Endodermal cell (in vitro differentiated cells): Measurements from ENCODE around the gene TMTC2. TPM values are rescaled to one million over a fixed set of nuclear protein-coding genes. Genes with fewer than 3 reads are reported as not detected.

Source experiments
- DNase-seq: peaks from one replicate; pipeline ENCODE4 v3.0.0-alpha.2; 2017
- H3K27ac ChIP-seq: 2 replicates; pipeline ENCODE4 v1.5.1; 2013; ENCODE audit warnings: mild to moderate bottlenecking, low read depth, low read length, moderate library complexity
- H3K27me3 ChIP-seq: 2 replicates; pipeline ENCODE4 v1.6.1; 2013; ENCODE audit warnings: mild to moderate bottlenecking, low read length, moderate library complexity; ENCODE audit not compliant: insufficient read depth, control insufficient read depth, poor library complexity, severe bottlenecking
- H3K36me3 ChIP-seq: 2 replicates; pipeline ENCODE4 v1.7.0; 2013; ENCODE audit warnings: mild to moderate bottlenecking, low read length, moderate library complexity; ENCODE audit not compliant: control insufficient read depth, insufficient read depth
- H3K4me1 ChIP-seq: one replicate; pipeline ENCODE4 v1.7.0; 2013; ENCODE audit warnings: low read length; ENCODE audit not compliant: control insufficient read depth, insufficient read depth
- H3K4me3 ChIP-seq: 2 replicates; pipeline ENCODE4 v1.5.1; 2013; ENCODE audit warnings: mild to moderate bottlenecking, low read length, moderate library complexity
- H3K9ac ChIP-seq: 2 replicates; pipeline ENCODE4 v1.6.1; 2013; ENCODE audit warnings: mild to moderate bottlenecking, low read length, moderate library complexity; ENCODE audit not compliant: poor library complexity, severe bottlenecking; ENCODE audit errors: extremely low read depth
- H3K9me3 ChIP-seq: 2 replicates; pipeline ENCODE4 v1.6.1; 2013; ENCODE audit warnings: mild to moderate bottlenecking, low read length, moderate library complexity; ENCODE audit not compliant: control insufficient read depth
- H3K27ac Mint-ChIP-seq: 2 replicates; pipeline ENCODE4 v1.8.0; 2020; ENCODE audit warnings: mixed read lengths
- H3K27me3 Mint-ChIP-seq: 2 replicates; pipeline ENCODE4 v1.8.0; 2021; ENCODE audit warnings: mild to moderate bottlenecking, mixed read lengths; ENCODE audit not compliant: insufficient read depth
- H3K36me3 Mint-ChIP-seq: 2 replicates; pipeline ENCODE4 v1.8.0; 2020; ENCODE audit warnings: low read depth, mixed read lengths
- H3K4me1 Mint-ChIP-seq: 2 replicates; pipeline ENCODE4 v1.8.0; 2020; ENCODE audit warnings: mixed read lengths
- H3K4me3 Mint-ChIP-seq: 2 replicates; pipeline ENCODE4 v1.8.0; 2020; ENCODE audit warnings: mild to moderate bottlenecking, moderate library complexity, mixed read lengths
- H3K9me3 Mint-ChIP-seq: 2 replicates; pipeline ENCODE4 v1.8.0; 2020; ENCODE audit warnings: mild to moderate bottlenecking, mixed read lengths
- CTCF ChIP-seq: fragments of 200-600 bp; sonication (generic); conservative IDR thresholded peaks from 2 replicates; pipeline ENCODE4 v1.5.0; 2021; ENCODE audit warnings: antibody characterized with exemption, mild to moderate bottlenecking
- WGBS, 2 experiments: methylation state at CpG; one replicate each; pipeline versions ENCODE4 v1.1.5 to v1.1.7; 2013; ENCODE audit warnings: missing lambda C conversion rate in 2 of 2, mixed read lengths in 1 of 2; ENCODE audit not compliant: insufficient coverage in 1 of 2, insufficient read length in 1 of 2; 5-methylcytosine and 5-hydroxymethylcytosine counted together
- total RNA-seq, 2 donors: library from RNA; stranded (reverse); fragmentation: NEBNext Ultra II Directional in 1 of 2; extraction: Animal tissue kit (Norgen Biotek cat#: 25700) in 1 of 2; gene quantifications; 2 replicates in 1 of 2; 3 replicates in 1 of 2; pipeline ENCODE4 v1.2.1, GENCODE V29; 2021

TMTC2 gene
- total RNA-seq, 2 donors from 2014 or later: 7.2 to 10.8 TPM

- Histone ChIP-seq H3K4me1 (no peaks in the 10 kb centered on the region), H3K27me3 (peaks cover 11% of the 10 kb centered on the region), H3K9ac (no peak overlapping the region), H3K4me3 (no peak overlapping the region), H3K9me3 (no peaks in the 10 kb centered on the region), H3K36me3 (no peaks in the 10 kb centered on the region), H3K27ac (no peak overlapping the region)
- H3K27ac Mint-ChIP-seq: no peak overlapping the region
- peaks cover 56% of the 10 kb centered on the region for H3K27me3 Mint-ChIP-seq
- H3K9me3 Mint-ChIP-seq: peaks cover 1% of the 10 kb centered on the region
- no peak for TF ChIP-seq CTCF
- no peak for DNase-seq
- H3K36me3 Mint-ChIP-seq: peaks cover 13% of the 10 kb centered on the region
- H3K4me1 Mint-ChIP-seq: peaks cover 3% of the 10 kb centered on the region
- H3K4me3 Mint-ChIP-seq: no peak overlapping the region
- 80 to 87% methylated on average over 3 of the region's 3 CpGs for WGBS, 2 experiments
These were observed 162.1 kb downstream of the TMTC2 start for GRCh38 chr12:82848845-82849244.

- peaks cover 1% of the 10 kb centered on the region for H3K4me1 ChIP-seq
- no peaks in the 10 kb centered on the region for H3K9me3 ChIP-seq
- DNase-seq: no peak
- Mint-ChIP-seq H3K4me1 (peaks cover 12% of the 10 kb centered on the region), H3K27me3 (peaks cover 31% of the 10 kb centered on the region), H3K4me3 (no peak overlapping the region), H3K36me3 (peaks cover 14% of the 10 kb centered on the region), H3K27ac (no peak overlapping the region), H3K9me3 (peaks cover 1% of the 10 kb centered on the region)
- no peak overlapping the region for H3K4me3 ChIP-seq
- WGBS, 2 experiments: 100% methylated on average over 1 of the region's 1 CpG
- TF ChIP-seq CTCF: no peak
- H3K36me3 ChIP-seq: no peaks in the 10 kb centered on the region
- H3K27ac ChIP-seq: no peak overlapping the region
- peaks cover 11% of the 10 kb centered on the region for H3K27me3 ChIP-seq
- no peak overlapping the region for H3K9ac ChIP-seq
These were observed 165.8 kb downstream of the TMTC2 start for GRCh38 chr12:82852529-82852928.

GRCh38 chr12:82855872-82856271, 169.2 kb downstream of the TMTC2 start:
- no peak overlapping the region for H3K4me3 ChIP-seq
- H3K36me3 Mint-ChIP-seq: peaks cover 7% of the 10 kb centered on the region

More at GRCh38 chr12:82855872-82856271, 169.2 kb downstream of the TMTC2 start:
- peaks cover 6% of the 10 kb centered on the region for H3K4me1 ChIP-seq
- no peak overlapping the region for H3K9ac ChIP-seq
- DNase-seq: no peak
- H3K9me3 Mint-ChIP-seq: no peaks in the 10 kb centered on the region
- no peaks in the 10 kb centered on the region for H3K27me3 Mint-ChIP-seq
- no peak overlapping the region for H3K27ac ChIP-seq
- H3K4me3 Mint-ChIP-seq: no peak overlapping the region
- H3K36me3 ChIP-seq: no peaks in the 10 kb centered on the region
- no peak for TF ChIP-seq CTCF
- no peaks in the 10 kb centered on the region for H3K27me3 ChIP-seq
- H3K4me1 Mint-ChIP-seq: peaks cover 13% of the 10 kb centered on the region
- H3K9me3 ChIP-seq: no peaks in the 10 kb centered on the region
- no peak overlapping the region for H3K27ac Mint-ChIP-seq
